Hepatocyte (in vitro differentiated cells): ENCODE results near the gene RBM39. TPM values are rescaled to one million over a fixed set of nuclear protein-coding genes. Genes with fewer than 3 reads are reported as not detected.

Experiments used
- DNase-seq: peaks from one replicate; pipeline ENCODE4 v3.0.0-alpha.2; 2016; ENCODE audit warnings: low spot score
- H2AFZ ChIP-seq: fragments of 200-600 bp; sonication (generic); 2 replicates; pipeline ENCODE4 v1.6.0; 2016; ENCODE audit warnings: antibody characterized with exemption, mild to moderate bottlenecking
- H3K27ac ChIP-seq: fragments of 200-600 bp; sonication (generic); 2 replicates; pipeline ENCODE4 v1.5.1; 2016; ENCODE audit warnings: mild to moderate bottlenecking
- H3K27me3 ChIP-seq: fragments of 200-600 bp; sonication (generic); 2 replicates; pipeline ENCODE4 v1.6.1; 2016
- H3K36me3 ChIP-seq: fragments of 200-600 bp; sonication (generic); replicated peaks from 2 replicates; pipeline ENCODE4 v1.5.1; 2016; ENCODE audit warnings: low read depth; ENCODE audit not compliant: insufficient read depth
- H3K4me1 ChIP-seq: fragments of 200-600 bp; sonication (generic); 2 replicates; pipeline ENCODE4 v1.5.1; 2016; ENCODE audit warnings: mild to moderate bottlenecking, moderate library complexity; ENCODE audit not compliant: insufficient read depth
- H3K4me2 ChIP-seq: fragments of 200-600 bp; sonication (generic); 2 replicates; pipeline ENCODE4 v1.6.0; 2016
- H3K4me3 ChIP-seq: fragments of 200-600 bp; sonication (generic); 2 replicates; pipeline ENCODE4 v1.5.1; 2016; ENCODE audit warnings: mild to moderate bottlenecking
- H3K79me2 ChIP-seq: fragments of 200-600 bp; sonication (generic); 2 replicates; pipeline ENCODE4 v1.6.0; 2017; ENCODE audit warnings: mild to moderate bottlenecking
- H3K9me2 ChIP-seq: fragments of 200-600 bp; sonication (generic); replicated peaks from 2 replicates; pipeline ENCODE4 v1.6.0; 2017; ENCODE audit warnings: mild to moderate bottlenecking; ENCODE audit not compliant: insufficient read depth
- H3K9me3 ChIP-seq: fragments of 200-600 bp; sonication (generic); 2 replicates; pipeline ENCODE4 v1.5.1; 2016; ENCODE audit warnings: low read depth, mild to moderate bottlenecking
- H4K20me1 ChIP-seq: fragments of 200-600 bp; sonication (generic); 2 replicates; pipeline ENCODE4 v1.6.0; 2016; ENCODE audit warnings: mild to moderate bottlenecking; ENCODE audit not compliant: insufficient read depth, poor library complexity, severe bottlenecking
- EZH2 ChIP-seq: fragments of 200-600 bp; sonication (generic); IDR thresholded peaks from 2 replicates; pipeline ENCODE4 v1.6.1; 2016; ENCODE audit warnings: antibody characterized with exemption, mild to moderate bottlenecking, borderline replicate concordance
- EZH2phosphoT487 ChIP-seq: fragments of 200-600 bp; sonication (generic); IDR thresholded peaks from one replicate; pipeline ENCODE4 v1.6.1; 2018; ENCODE audit warnings: antibody characterized with exemption, mild to moderate bottlenecking, low read depth, moderate library complexity; ENCODE audit not compliant: unreplicated experiment, severe bottlenecking
- WGBS: methylation state at CpG from one replicate; pipeline ENCODE4 v1.1.6; 2016; ENCODE audit warnings: low lambda C conversion rate; ENCODE audit errors: missing lambda C conversion rate; 5-methylcytosine and 5-hydroxymethylcytosine counted together
- polyA plus RNA-seq: library from polyadenylated mRNA; unstranded; fragments of >200 nt; fragmentation: Nextera tagmentation; extraction: Ambion mirVana; gene quantifications from 2 replicates; pipeline ENCODE4 v1.2.1, GENCODE V29; 2016
- total RNA-seq: library from RNA; depleted of rRNA; stranded (reverse); fragments of >200 nt; gene quantifications from 2 replicates; pipeline ENCODE4 v1.2.3, GENCODE V29; 2014
- TF ChIP-seq, protein P1 (sequence below): fragments of 200-600 bp; sonication (generic); IDR thresholded peaks from 2 replicates; pipeline ENCODE4 v1.5.1; 2016; ENCODE audit warnings: antibody characterized with exemption, mild to moderate bottlenecking; ENCODE audit not compliant: poor library complexity

The RBM39 gene
- total and polyA plus RNA-seq, 2 experiments from 2014 or later: 200 to 423 TPM

DNA sequence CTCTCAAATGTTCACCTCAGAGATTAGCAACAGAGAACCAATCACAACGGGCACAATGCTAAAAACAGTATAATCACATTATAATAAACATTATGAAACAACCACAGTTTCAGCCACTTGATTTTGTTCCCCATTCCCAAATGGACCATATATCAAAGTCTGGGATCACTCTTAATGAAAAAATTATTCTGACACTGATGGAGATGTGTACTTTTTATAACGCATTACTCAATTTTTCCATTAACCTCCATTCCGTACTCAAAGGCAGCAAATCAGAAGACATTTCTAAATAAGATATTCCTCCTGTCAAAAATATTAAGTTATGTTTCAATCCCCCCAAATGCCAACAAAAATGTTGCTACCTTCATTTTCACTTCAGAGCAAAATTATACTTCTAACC is 80.2 kb downstream of the RBM39 start:
- TF ChIP-seq, protein P1, sequence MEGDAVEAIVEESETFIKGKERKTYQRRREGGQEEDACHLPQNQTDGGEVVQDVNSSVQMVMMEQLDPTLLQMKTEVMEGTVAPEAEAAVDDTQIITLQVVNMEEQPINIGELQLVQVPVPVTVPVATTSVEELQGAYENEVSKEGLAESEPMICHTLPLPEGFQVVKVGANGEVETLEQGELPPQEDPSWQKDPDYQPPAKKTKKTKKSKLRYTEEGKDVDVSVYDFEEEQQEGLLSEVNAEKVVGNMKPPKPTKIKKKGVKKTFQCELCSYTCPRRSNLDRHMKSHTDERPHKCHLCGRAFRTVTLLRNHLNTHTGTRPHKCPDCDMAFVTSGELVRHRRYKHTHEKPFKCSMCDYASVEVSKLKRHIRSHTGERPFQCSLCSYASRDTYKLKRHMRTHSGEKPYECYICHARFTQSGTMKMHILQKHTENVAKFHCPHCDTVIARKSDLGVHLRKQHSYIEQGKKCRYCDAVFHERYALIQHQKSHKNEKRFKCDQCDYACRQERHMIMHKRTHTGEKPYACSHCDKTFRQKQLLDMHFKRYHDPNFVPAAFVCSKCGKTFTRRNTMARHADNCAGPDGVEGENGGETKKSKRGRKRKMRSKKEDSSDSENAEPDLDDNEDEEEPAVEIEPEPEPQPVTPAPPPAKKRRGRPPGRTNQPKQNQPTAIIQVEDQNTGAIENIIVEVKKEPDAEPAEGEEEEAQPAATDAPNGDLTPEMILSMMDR: no peak
- TF ChIP-seq EZH2: no peak
- Histone ChIP-seq H3K4me1 (peaks cover 30% of the 10 kb centered on the region), H4K20me1 (peaks cover 69% of the 10 kb centered on the region), H3K4me3 (peak overlapping the region; percentile 94), H3K27me3 (no peaks in the 10 kb centered on the region), H3K27ac (peak overlapping the region; percentile 2), H3K9me3 (no peaks in the 10 kb centered on the region), H3K36me3 (no peaks in the 10 kb centered on the region), H3K79me2 (peaks cover 77% of the 10 kb centered on the region), H3K4me2 (peak overlapping the region; percentile 97), H2AFZ (no peak overlapping the region), H3K9me2 (no peaks in the 10 kb centered on the region)
- DNase-seq: no peak
- 54% methylated on average over 3 of the region's 3 CpGs for WGBS

DNA sequence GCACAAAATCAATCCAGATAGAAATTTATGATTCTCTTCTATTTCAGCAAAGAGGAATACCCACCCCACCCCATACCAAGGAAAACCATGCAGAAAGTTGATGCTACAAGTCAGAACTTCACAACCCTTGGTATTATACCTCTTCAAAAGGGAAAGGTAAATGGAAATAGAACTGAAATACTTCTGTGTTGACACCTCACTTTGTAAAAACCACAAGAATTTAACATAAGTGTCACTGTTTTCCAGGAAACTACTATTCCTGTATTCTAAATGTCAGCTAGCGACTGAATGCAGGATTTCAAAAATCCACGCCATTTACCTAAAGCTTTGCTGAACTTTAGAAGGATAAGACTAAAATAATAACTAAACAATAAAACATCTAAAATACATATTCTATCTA is 81.0 kb downstream of the RBM39 start:
- Histone ChIP-seq H3K36me3 (no peaks in the 10 kb centered on the region), H4K20me1 (peaks cover 78% of the 10 kb centered on the region), H3K4me1 (peaks cover 30% of the 10 kb centered on the region), H3K9me2 (no peaks in the 10 kb centered on the region), H3K27me3 (no peaks in the 10 kb centered on the region), H3K4me3 (no peak overlapping the region), H3K27ac (peak overlapping the region; percentile 2), H3K9me3 (no peaks in the 10 kb centered on the region), H2AFZ (no peak overlapping the region), H3K79me2 (peaks cover 86% of the 10 kb centered on the region), H3K4me2 (peak overlapping the region; percentile 97)
- DNase-seq: no peak
- 79% methylated on average over 2 of the region's 2 CpGs for WGBS
- TF ChIP-seq EZH2phosphoT487: no peak
- no peak for TF ChIP-seq EZH2
- TF ChIP-seq, protein P1: no peak

DNA sequence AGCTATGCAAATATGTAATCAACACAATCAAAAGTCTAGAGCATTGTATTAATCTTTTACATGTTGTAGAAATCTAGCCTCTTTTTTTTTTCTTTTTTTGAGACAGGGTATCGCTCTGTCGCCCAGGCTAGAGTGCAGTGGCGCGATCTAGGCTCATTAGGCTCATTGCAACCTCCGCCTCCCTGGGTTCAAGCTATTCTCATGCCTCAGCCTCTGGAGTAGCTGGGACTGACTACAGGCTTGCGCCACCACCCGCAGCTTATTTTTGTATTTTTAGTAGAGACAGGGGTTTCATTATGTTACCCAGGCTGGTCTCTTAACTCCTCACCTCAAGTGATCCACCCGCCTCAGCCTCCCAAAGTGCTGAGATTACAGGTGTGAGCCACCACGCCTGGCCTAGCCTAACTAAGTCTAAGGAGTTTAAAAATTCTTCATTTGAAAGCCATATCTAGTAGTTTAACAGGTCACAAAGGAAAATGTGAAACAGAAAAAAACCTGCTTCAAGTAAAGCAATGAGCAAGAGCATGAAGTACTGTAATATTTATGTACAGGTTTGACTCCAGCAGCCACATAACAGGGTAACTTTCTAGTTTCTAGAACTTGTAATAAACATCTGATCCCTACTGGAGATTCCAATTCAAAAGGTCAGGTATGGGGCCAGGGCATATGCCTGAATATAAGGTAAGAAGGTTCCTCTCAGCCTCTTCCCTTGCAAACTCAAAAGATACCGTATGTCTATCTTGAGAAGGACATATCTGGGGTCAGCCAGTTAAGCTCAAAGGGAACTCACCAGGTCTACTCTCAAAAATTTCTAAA is 81.7 kb downstream of the RBM39 start:
- 96% methylated on average over 10 of the region's 10 CpGs for WGBS
- no peak for DNase-seq
- Histone ChIP-seq H3K4me3 (no peak overlapping the region), H3K27ac (peak overlapping the region; percentile 2), H3K4me1 (peaks cover 30% of the 10 kb centered on the region), H3K9me2 (no peaks in the 10 kb centered on the region), H2AFZ (no peak overlapping the region), H3K79me2 (peaks cover 93% of the 10 kb centered on the region), H4K20me1 (peaks cover 85% of the 10 kb centered on the region), H3K27me3 (no peaks in the 10 kb centered on the region), H3K9me3 (no peaks in the 10 kb centered on the region), H3K4me2 (peak overlapping the region; percentile 97), H3K36me3 (no peaks in the 10 kb centered on the region)
- TF ChIP-seq EZH2 (no peak), EZH2phosphoT487 (no peak)
- TF ChIP-seq, protein P1: no peak
